Stimulated activated CD4-positive, alpha-beta T cell treated with anti-CD3 and anti-CD28 coated beads, Interleukin-2, amount 100 ng/mL, for 48 hours (primary cell): ENCODE data around the gene IMMP2L.
"Not testable (repeated sequence)": the region's sequence is repeated elsewhere in the genome, so short reads cannot be mapped to it uniquely, and the experiment has no call there.

Experiments used
- DNase-seq, 2 donors: peaks; one replicate each; pipeline ENCODE4 v3.0.0-alpha.2; 2020

IMMP2L gene

GRCh38 chr7:111459065-111459756 is 103.1 kb downstream of the IMMP2L start:
- DNase-seq: no peak

GRCh38 chr7:111450705-111451104 is 111.6 kb downstream of the IMMP2L start:
- not testable (repeated sequence) for DNase-seq

- DNase-seq: not testable (repeated sequence)
These were observed 114.8 kb downstream of the IMMP2L start for GRCh38 chr7:111447502-111447901.

- DNase-seq: no peak
These were observed 122.3 kb downstream of the IMMP2L start for GRCh38 chr7:111439977-111440376.

- no peak for DNase-seq
These were observed 123.7 kb downstream of the IMMP2L start for GRCh38 chr7:111438369-111439289.

- no peak for DNase-seq
These were observed 124.6 kb downstream of the IMMP2L start for GRCh38 chr7:111437736-111438135.

- no peak for DNase-seq
These were observed 125.7 kb downstream of the IMMP2L start for GRCh38 chr7:111436608-111437007.

- DNase-seq: no peak
These were observed 128.9 kb downstream of the IMMP2L start for GRCh38 chr7:111433426-111433825.

GRCh38 chr7:111429781-111430180 is 132.5 kb downstream of the IMMP2L start:
- DNase-seq: no peak

GRCh38 chr7:111424768-111425167 is 137.5 kb downstream of the IMMP2L start:
- DNase-seq: no peak

GRCh38 chr7:111414374-111414773 is 147.9 kb downstream of the IMMP2L start:
- DNase-seq: no peak

- no peak for DNase-seq
These were observed 148.6 kb downstream of the IMMP2L start for GRCh38 chr7:111413739-111414138.

- no peak for DNase-seq
These were observed 151.4 kb downstream of the IMMP2L start for GRCh38 chr7:111410899-111411298.

GRCh38 chr7:111409714-111410422 is 152.4 kb downstream of the IMMP2L start:
- DNase-seq: no peak

GRCh38 chr7:111408724-111409123 is 153.6 kb downstream of the IMMP2L start:
- no peak for DNase-seq

GRCh38 chr7:111407258-111407657 is 155.0 kb downstream of the IMMP2L start:
- no peak for DNase-seq

- no peak for DNase-seq
These were observed 156.7 kb downstream of the IMMP2L start for GRCh38 chr7:111405621-111406020.

GRCh38 chr7:111401516-111401915 is 160.8 kb downstream of the IMMP2L start:
- no peak for DNase-seq

- DNase-seq: no peak
These were observed 162.2 kb downstream of the IMMP2L start for GRCh38 chr7:111400088-111400487.

GRCh38 chr7:111394891-111395290 is 167.4 kb downstream of the IMMP2L start:
- no peak for DNase-seq

GRCh38 chr7:111393011-111393754 is 169.1 kb downstream of the IMMP2L start:
- no peak for DNase-seq

- no peak for DNase-seq
These were observed 170.0 kb downstream of the IMMP2L start for GRCh38 chr7:111392294-111392693.

- no peak for DNase-seq
These were observed 172.3 kb downstream of the IMMP2L start for GRCh38 chr7:111390000-111390399.
